Activated CD4-positive, alpha-beta T cell treated with anti-CD3 and anti-CD28 coated beads, Interleukin-2, amount 10 ng/mL, durations not matched to agents 24 days and 14 days (primary cell): Measurements from ENCODE around the gene HSPG2. TPM values are rescaled to one million over a fixed set of nuclear protein-coding genes. Genes with fewer than 3 reads are reported as not detected.

Experiments
- DNase-seq: peaks from one replicate; pipeline ENCODE4 v3.0.0; 2022
- H3K27ac Mint-ChIP-seq: one replicate; pipeline ENCODE4 v1.8.0; 2022; ENCODE audit warnings: mild to moderate bottlenecking, mixed read lengths
- H3K27me3 Mint-ChIP-seq: one replicate; pipeline ENCODE4 v1.8.0; 2022; ENCODE audit warnings: mixed read lengths
- H3K36me3 Mint-ChIP-seq: one replicate; pipeline ENCODE4 v1.8.0; 2022; ENCODE audit warnings: low read depth, mild to moderate bottlenecking, mixed read lengths
- H3K4me1 Mint-ChIP-seq: one replicate; pipeline ENCODE4 v1.8.0; 2021; ENCODE audit warnings: mixed read lengths
- H3K4me3 Mint-ChIP-seq: one replicate; pipeline ENCODE4 v1.8.0; 2022; ENCODE audit warnings: mild to moderate bottlenecking, moderate library complexity, mixed read lengths
- H3K9me3 Mint-ChIP-seq: one replicate; pipeline ENCODE4 v1.8.0; 2021; ENCODE audit warnings: mixed read lengths
- intact Hi-C: fragments of 100-400 bp; cut with micrococcal nuclease; formaldehyde crosslinking; loops from one replicate; pipeline ENCODE4 v1.15.1; 2023
- total RNA-seq: library from RNA; stranded (reverse); gene quantifications from 2 replicates; pipeline ENCODE4 v1.2.3, GENCODE V29; 2022

HSPG2 gene
- total RNA-seq, 1 donor from 2014 or later, result 6.2 TPM

DNA sequence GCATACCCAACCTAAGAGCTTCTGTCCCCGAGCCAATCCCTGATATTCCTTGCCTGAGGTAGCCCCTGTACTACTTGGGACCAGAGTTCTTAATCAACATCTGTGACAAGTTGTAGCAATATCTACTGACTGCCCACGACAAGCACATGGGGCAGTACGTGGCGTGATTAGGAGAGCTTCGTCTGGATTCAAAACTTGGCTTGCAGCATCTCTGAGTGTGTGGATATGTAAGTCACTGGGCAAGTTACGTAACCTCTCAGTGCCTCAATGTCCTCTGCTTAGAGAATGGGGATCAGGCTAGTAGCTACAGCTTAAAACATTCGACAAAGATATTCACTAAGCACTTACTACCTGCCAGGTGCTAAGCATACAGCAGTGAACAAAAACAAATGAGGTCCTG is 5.0 kb downstream of the HSPG2 start:
- Mint-ChIP-seq H3K27me3 (peaks cover 5% of the 10 kb centered on the region), H3K36me3 (no peaks in the 10 kb centered on the region), H3K4me3 (no peak overlapping the region), H3K9me3 (no peaks in the 10 kb centered on the region), H3K27ac (no peak overlapping the region), H3K4me1 (peaks cover 8% of the 10 kb centered on the region)
- no peak for DNase-seq
- intact Hi-C loops, result no loop called here

DNA sequence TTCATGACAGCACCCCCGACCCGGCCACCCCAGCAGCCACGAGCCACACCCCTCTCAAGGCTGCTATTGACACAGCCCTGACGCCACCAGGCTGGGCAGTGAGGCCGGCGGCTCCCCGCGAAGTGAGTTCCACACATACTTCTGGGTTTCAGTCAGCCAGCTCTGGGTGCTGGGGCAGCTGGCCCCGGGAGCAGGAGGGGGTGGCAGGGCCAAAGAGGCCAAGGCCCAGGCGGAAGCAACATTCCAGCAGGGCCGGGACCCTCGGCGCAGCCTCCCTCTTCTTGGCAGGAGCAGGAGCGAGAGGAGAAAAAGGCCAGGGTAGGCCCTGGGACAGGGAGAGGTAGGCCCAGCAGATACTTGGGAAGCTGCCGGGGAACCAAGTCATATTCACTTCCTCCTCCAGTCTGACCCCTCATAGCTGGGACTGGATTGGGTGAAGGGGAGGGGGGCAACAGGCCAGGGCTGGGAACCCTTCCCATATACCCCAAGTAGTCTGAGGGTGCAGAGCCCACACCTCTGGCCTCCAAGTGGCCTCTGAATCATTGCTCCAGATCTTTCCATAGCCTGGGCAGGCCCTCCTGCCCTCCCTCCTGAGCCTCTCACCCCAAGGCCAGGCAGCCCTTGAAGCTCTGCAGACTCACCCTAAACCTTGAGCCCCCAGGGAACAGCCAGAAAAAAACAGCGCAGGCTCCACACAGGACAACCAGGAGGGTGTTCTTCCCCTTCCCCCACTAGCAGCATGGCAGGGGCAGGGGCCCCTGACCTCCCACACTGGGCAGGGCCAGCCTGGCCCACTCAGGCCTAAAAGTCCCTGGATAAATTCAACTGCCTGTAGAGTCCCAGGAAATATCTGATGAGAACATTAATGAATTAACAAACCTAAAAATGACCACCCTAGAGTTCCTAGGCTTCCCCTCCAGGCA is 5.7 kb downstream of the HSPG2 start:
- no peaks in the 10 kb centered on the region for H3K9me3 Mint-ChIP-seq
- H3K27me3 Mint-ChIP-seq, result peaks cover 5% of the 10 kb centered on the region
- peaks cover 8% of the 10 kb centered on the region for H3K4me1 Mint-ChIP-seq
- intact Hi-C loops, result no loop called here
- no peak for DNase-seq
- H3K36me3 Mint-ChIP-seq, result no peaks in the 10 kb centered on the region
- no peak overlapping the region for H3K27ac Mint-ChIP-seq
- no peak overlapping the region for H3K4me3 Mint-ChIP-seq

DNA sequence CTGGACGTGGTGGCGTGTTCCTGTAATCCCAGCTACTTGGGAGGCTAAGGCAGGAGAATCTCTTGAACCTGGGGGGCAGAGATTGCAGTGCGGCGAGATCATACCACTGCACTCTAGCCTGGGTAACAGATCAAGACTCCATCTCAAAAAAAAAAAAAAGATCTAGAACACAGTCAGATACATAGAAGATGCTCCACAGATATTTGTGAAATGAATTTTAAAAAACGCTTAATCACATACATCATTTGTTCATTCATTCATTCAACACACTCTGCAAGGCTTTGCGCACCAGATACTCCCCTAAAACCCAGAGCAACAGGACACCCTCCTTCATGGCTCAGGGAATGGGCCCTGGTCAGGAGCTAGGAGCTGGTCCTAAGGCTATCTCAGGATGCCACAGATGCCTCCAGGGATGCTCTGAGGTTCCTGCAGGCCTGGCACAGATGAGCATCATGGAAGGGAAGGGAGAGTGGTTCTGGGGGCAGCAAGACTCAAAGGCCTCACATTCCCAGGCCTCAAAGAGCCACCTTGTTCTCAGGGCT is 6.4 kb downstream of the HSPG2 start:
- H3K27ac Mint-ChIP-seq, result no peak overlapping the region
- H3K36me3 Mint-ChIP-seq, result no peaks in the 10 kb centered on the region
- H3K4me1 Mint-ChIP-seq, result peaks cover 8% of the 10 kb centered on the region
- peaks cover 3% of the 10 kb centered on the region for H3K27me3 Mint-ChIP-seq
- no peak overlapping the region for H3K4me3 Mint-ChIP-seq
- intact Hi-C loops, result no loop called here
- no peak for DNase-seq
- no peaks in the 10 kb centered on the region for H3K9me3 Mint-ChIP-seq

DNA sequence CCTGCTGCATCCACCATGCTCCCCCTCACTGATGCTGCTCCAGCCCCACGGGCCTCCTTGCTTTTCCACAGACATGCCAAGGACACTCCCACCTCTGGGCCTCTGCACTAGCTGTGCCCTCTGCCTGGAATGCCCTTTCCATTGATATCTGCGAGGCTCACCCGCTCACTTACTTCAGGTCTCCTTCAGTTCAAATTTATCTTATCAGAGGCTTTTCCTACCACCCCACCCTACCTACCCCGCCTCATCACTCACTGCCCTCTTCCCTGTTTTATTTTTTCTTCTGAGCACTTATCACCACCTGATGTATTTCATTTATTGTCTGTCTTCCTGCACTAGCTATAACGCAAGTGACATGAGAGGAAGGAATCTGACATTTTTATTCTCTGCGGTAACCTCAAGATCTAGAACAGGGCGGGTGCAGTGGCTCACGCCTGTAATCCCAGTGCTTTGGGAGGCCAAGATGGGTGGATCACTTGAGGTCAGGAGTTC is 7.0 kb downstream of the HSPG2 start:
- intact Hi-C loops, result no loop called here
- Mint-ChIP-seq H3K36me3 (no peaks in the 10 kb centered on the region), H3K9me3 (no peaks in the 10 kb centered on the region), H3K27ac (no peak overlapping the region), H3K4me3 (no peak overlapping the region), H3K4me1 (peaks cover 5% of the 10 kb centered on the region), H3K27me3 (no peaks in the 10 kb centered on the region)
- DNase-seq, result no peak

DNA sequence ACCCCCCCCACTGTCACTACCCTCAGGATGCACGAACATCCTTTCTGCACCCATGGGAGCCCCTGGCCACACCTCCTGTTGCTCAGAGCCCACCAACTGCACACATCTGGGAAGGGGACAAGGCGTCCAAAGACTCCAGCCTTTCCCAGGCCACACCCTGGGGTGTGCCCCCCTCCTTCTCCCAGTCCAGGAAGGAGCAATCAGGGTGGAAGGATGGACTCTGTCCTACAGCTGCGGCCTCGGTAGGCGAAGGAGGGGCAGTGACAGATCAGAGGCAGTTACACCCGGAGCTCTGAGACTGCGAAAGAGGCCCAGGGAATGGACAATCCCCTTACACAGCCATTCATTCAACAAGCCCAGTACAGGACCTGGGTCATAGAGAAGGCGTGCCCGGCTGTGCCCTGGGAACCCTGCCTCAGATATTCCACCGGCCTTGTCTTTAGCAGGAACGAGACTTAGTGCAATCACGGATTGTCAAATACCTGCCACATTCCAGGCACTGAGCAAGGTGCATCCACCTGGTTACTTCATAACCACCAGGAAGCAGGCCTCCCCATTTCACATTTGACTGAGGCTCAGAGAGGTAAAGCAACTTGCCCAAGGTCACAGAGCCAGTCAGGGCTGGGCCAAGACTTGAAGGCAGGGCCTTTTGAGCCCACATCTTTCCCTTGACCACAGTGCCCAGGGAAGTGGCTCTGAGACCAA is 9.4 kb downstream of the HSPG2 start:
- Mint-ChIP-seq H3K4me3 (no peak overlapping the region), H3K9me3 (no peaks in the 10 kb centered on the region), H3K27ac (no peak overlapping the region), H3K4me1 (no peaks in the 10 kb centered on the region), H3K27me3 (no peaks in the 10 kb centered on the region), H3K36me3 (no peaks in the 10 kb centered on the region)
- intact Hi-C loops, result no loop called here
- no peak for DNase-seq

DNA sequence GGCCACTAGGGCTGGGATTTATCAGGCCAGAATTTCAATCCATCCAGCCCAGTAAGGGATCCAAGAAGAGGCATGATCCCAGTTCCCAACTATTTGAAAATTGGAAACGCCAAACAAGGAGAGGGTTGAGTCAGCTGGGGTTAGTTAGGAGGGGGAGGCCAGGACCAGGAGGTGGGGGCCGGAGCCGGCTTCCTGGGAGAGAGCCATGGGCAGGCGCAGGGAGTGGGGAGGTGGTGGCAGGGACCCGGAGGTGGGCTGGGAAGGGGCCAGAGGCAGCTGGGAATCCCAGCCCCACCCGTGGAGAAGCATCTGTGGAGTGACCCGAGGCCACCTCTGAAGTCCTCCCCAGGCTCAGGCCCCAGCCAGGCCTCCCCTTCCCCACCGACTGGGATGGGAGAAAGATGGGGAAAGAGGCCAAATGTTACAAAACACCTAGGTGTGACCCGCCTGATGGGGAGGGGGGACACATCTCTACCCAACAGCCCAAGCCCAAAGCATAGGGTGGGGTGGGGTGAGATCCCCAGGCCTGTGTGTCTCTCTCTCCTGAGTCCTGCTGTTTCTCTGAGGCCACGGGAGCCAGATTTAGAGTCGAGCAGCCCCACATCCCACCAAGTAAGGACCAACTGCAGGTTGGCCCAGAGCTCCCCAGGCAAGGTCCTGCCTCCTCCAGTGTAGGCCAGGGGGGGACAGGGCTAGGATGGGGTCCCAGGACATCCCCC is 10.1 kb downstream of the HSPG2 start:
- H3K27me3 Mint-ChIP-seq, result no peaks in the 10 kb centered on the region
- H3K36me3 Mint-ChIP-seq, result no peaks in the 10 kb centered on the region
- DNase-seq, result no peak
- H3K4me3 Mint-ChIP-seq, result no peak overlapping the region
- no peaks in the 10 kb centered on the region for H3K9me3 Mint-ChIP-seq
- intact Hi-C loops, result no loop called here
- no peaks in the 10 kb centered on the region for H3K4me1 Mint-ChIP-seq
- H3K27ac Mint-ChIP-seq, result no peak overlapping the region

DNA sequence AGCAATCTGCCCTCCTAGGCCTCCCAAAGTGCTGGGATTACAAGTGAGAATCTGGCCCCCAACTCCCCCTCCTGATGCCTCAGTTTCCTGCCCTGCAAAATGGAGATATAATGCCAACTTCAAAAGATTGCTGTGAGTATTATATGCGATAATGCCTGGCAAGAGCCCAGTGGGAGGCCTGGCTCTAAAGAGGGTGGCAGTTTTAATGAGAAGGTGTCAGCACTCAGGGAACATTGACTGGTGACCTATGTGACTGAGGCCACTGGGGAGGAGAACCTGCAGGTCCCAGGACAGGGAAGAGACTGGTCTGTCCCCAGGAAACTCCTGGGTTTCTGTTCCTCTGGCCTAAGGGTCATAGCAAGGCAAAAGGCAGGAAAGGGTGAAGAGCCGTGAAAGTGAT is 11.0 kb downstream of the HSPG2 start:
- no peak overlapping the region for H3K27ac Mint-ChIP-seq

DNA sequence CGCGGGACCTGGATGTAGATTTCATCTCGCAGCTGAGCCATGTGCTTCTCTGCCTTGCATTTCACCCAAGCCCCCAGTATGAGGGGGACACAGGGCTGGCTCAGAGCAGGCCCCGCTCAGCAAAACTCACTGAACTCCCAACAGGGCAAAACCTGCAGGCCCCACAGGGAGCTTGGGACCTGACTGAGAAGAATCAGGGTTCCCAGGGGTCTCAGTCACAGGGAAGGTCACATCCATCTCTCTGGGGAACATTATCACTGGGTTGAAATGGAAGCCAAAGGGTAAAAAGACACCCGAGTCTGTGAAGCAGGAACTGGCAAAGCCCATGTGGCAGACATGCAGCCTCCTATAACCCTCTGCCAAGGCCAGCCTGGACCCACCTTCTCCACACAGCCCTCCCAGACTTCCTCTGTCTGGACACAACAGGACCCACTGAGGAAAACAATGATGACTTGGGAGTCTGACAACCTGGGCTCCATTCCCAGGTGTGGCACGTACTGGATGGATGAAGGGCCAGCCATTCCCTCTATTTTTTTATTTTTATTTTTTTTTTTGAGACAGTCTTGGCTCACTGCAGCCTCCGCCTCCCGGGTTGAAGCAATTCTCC is 11.7 kb downstream of the HSPG2 start:
- Mint-ChIP-seq H3K9me3 (no peaks in the 10 kb centered on the region), H3K27me3 (no peaks in the 10 kb centered on the region), H3K4me3 (no peak overlapping the region), H3K27ac (no peak overlapping the region), H3K36me3 (no peaks in the 10 kb centered on the region), H3K4me1 (no peaks in the 10 kb centered on the region)
- intact Hi-C loops, result no loop called here
- no peak for DNase-seq

More for the DNA sequence above, 11.0 kb downstream of the HSPG2 start:
- no peaks in the 10 kb centered on the region for H3K9me3 Mint-ChIP-seq
- no peak overlapping the region for H3K4me3 Mint-ChIP-seq
- H3K36me3 Mint-ChIP-seq, result no peaks in the 10 kb centered on the region
- intact Hi-C loops, result no loop called here
- H3K4me1 Mint-ChIP-seq, result no peaks in the 10 kb centered on the region
- H3K27me3 Mint-ChIP-seq, result no peaks in the 10 kb centered on the region
- no peak for DNase-seq

DNA sequence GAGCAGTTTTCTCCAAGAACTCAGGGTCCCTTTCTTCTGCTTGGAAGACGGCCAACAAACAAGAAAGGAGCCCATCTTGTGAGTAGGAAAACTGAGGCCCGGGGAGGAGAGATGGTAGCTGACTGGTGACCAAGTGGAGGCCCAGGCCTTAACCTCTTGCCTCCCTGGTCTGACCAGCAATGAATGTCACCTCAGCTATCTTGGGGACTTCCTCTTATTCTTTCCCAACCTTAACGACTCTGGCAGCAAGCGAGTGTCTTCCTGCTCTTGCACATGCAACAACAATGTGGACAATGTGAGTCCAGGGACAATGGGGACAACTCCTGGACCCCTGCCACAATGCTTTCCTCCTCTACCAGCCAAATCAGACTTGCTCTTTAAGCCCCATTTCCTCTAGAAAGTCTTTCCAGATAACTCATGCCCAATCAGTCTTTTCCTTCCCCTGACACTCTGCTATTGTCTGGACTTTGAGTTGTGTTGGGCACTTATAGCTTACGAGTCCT is 12.6 kb downstream of the HSPG2 start:
- intact Hi-C loops, result no loop called here
- Mint-ChIP-seq H3K9me3 (no peaks in the 10 kb centered on the region), H3K4me1 (no peaks in the 10 kb centered on the region), H3K27ac (no peak overlapping the region), H3K4me3 (no peak overlapping the region), H3K36me3 (no peaks in the 10 kb centered on the region), H3K27me3 (no peaks in the 10 kb centered on the region)
- DNase-seq, result no peak

DNA sequence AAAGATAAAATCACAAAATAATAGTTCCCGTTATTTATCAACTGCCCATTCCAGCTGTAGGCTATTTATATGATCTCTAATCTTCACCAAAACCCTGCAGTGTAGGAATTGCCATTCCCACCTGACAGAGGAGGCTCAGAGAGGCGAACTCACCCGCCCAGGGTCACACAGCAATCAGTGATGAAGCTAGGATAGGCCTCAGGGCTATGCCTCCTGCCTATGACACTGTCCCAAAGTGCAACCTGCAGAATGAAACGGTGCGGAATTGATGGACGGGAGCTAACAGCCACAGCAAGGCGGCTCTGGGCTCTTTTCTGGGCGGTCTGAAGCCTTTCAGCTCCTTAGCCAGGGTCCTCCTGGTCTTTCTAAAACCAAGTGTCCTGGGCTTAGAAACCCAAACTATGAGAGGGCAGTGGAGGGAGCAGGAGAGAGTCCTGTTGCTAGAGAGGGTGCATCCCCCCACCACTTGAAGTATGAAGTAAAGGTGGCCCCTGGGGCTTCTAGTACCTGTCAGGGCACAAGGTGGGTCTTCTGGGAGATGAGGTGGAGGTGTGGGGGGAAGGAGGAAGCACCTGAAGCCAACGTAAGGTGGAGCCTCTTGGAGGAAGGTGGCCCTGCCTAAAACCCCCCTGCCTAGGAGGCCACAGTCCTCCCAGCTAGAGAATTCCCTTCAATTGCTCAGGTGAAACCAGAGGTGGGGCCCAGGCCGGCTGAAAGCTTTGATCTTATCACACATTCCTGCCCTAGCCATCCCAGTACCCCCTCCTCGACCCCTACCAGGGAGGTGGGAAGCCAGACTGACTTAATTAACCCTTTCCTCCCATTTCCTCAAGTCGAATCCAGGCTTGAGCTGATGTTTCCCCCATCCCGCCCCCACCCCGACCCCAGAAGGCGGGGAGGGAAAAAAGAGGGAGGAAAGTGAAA is 14.8 kb downstream of the HSPG2 start:
- Mint-ChIP-seq H3K9me3 (no peaks in the 10 kb centered on the region), H3K27me3 (no peaks in the 10 kb centered on the region), H3K4me3 (no peak overlapping the region), H3K4me1 (no peaks in the 10 kb centered on the region), H3K36me3 (no peaks in the 10 kb centered on the region), H3K27ac (no peak overlapping the region)
- intact Hi-C loops, result no loop called here
- DNase-seq, result no peak

DNA sequence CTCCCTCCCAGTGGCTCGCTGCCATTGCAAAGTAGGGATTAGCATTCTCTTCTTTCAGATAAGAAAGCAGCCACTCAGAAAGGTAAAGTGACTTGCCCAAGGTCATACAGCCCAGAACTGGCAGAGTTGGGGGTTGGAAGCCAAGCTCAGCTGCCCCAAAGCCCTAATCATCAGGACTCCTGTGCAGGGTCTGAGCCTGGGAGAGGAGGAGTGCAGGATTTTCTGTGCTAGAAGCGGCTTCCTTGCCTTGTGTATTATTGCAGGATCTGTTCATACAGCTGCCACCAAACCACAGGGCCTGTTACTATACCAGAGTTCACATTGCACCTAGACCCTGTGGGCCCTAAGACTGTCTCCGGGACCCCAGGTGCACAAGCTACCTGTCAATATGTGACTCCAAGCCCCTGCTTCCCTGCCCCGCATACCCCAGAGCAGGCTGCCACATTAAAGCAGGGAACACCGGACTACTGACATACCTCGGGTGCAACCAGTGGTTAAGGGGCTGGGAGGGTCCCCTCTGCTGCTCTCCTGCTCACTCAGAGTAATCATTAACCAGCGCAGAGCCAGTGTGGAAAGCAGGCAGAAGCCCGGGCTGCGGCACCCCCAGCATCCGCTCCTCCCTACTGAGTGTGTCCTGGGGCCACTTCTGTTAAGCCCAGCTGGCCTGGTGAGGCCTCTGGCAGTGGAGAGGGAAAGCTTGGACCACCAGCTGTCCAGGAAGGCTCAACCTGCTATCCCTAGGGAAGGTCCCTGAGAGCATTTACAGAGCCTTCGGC is 15.8 kb downstream of the HSPG2 start:
- DNase-seq, result no peak
- Mint-ChIP-seq H3K36me3 (no peaks in the 10 kb centered on the region), H3K27me3 (no peaks in the 10 kb centered on the region), H3K9me3 (no peaks in the 10 kb centered on the region), H3K4me3 (no peak overlapping the region), H3K27ac (no peak overlapping the region), H3K4me1 (no peaks in the 10 kb centered on the region)
- intact Hi-C loops, result no loop called here

DNA sequence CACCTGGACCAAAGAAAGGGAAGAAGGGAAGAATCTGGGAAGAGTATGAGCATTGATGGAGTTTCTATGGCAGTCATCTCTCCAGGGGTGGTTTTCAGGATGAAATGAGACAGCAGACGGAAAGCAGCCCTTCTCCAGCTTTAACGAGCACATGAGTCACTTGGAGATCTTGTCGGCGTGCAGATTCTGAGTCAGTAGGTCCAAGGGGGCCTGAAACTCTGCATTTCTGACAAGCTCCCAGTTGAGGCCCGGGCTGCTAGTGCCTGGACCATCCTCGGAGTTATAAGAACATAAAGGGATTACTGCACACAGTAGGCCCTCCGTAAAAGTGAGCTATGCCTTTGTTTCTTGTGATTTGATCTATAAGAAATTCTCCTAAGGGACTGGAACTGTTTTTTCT is 17.6 kb downstream of the HSPG2 start:
- DNase-seq, result no peak
- Mint-ChIP-seq H3K27ac (no peak overlapping the region), H3K36me3 (no peaks in the 10 kb centered on the region), H3K27me3 (no peaks in the 10 kb centered on the region), H3K4me1 (no peaks in the 10 kb centered on the region), H3K9me3 (no peaks in the 10 kb centered on the region), H3K4me3 (no peak overlapping the region)
- intact Hi-C loops, result no loop called here
